MM.1S (cell line): Measurements from ENCODE around the gene C1QTNF7.

Experiments
- DNase-seq: peaks from one replicate; pipeline ENCODE4 v3.0.0-alpha.2; 2015
- H2AFZ ChIP-seq: fragments of 300-600 bp; sonication (generic); 2 replicates; pipeline ENCODE4 v1.6.0; 2016; ENCODE audit warnings: antibody characterized with exemption, low read length
- H3F3A ChIP-seq: fragments of 300-600 bp; sonication (generic); 2 replicates; pipeline ENCODE4 v1.6.1; 2016; ENCODE audit warnings: mild to moderate bottlenecking, antibody characterized with exemption, low read length, moderate library complexity, mixed read lengths; ENCODE audit not compliant: insufficient read depth
- H3K27ac ChIP-seq: fragments of 300-600 bp; sonication (generic); 2 replicates; pipeline ENCODE4 v1.5.1; 2016; ENCODE audit warnings: mild to moderate bottlenecking, low read length
- H3K27me3 ChIP-seq: fragments of 300-600 bp; sonication (generic); replicated peaks from 2 replicates; pipeline ENCODE4 v1.6.0; 2016; ENCODE audit warnings: low read length; ENCODE audit not compliant: insufficient read depth
- H3K36me3 ChIP-seq: fragments of 300-600 bp; sonication (generic); replicated peaks from 2 replicates; pipeline ENCODE4 v1.6.1; 2016; ENCODE audit warnings: mild to moderate bottlenecking, low read length, mixed read lengths; ENCODE audit not compliant: insufficient read depth
- H3K4me1 ChIP-seq: fragments of 300-600 bp; sonication (generic); 2 replicates; pipeline ENCODE4 v1.6.1; 2016; ENCODE audit warnings: low read length, mixed read lengths
- H3K4me2 ChIP-seq: fragments of 300-600 bp; sonication (generic); 2 replicates; pipeline ENCODE4 v1.6.0; 2016; ENCODE audit warnings: low read depth, low read length
- H3K4me3 ChIP-seq: fragments of 300-600 bp; sonication (generic); 2 replicates; pipeline ENCODE4 v1.5.1; 2016; ENCODE audit warnings: low read length, mixed read lengths
- H3K79me2 ChIP-seq: fragments of 300-600 bp; sonication (generic); 2 replicates; pipeline ENCODE4 v1.6.1; 2016; ENCODE audit warnings: mixed run types, low read length, mixed read lengths
- H3K9ac ChIP-seq: fragments of 300-600 bp; sonication (generic); 2 replicates; pipeline ENCODE4 v1.6.1; 2016; ENCODE audit warnings: low read length, mixed read lengths
- H3K9me2 ChIP-seq: fragments of 300-600 bp; sonication (generic); replicated peaks from 2 replicates; pipeline ENCODE4 v1.6.1; 2016; ENCODE audit warnings: mild to moderate bottlenecking, low read length, mixed read lengths; ENCODE audit not compliant: insufficient read depth
- H3K9me3 ChIP-seq: fragments of 300-600 bp; sonication (generic); replicated peaks from 2 replicates; pipeline ENCODE4 v1.6.1; 2016; ENCODE audit warnings: mild to moderate bottlenecking, low read length, mixed read lengths; ENCODE audit not compliant: insufficient read depth
- H4K20me1 ChIP-seq: fragments of 300-600 bp; sonication (generic); 2 replicates; pipeline ENCODE4 v1.6.1; 2016; ENCODE audit warnings: mild to moderate bottlenecking, low read length, moderate library complexity, mixed read lengths; ENCODE audit not compliant: insufficient read depth
- CTCF ChIP-seq: fragments of 300-600 bp; sonication (generic); IDR thresholded peaks from 2 replicates; pipeline ENCODE4 v1.5.1; 2016; ENCODE audit warnings: antibody characterized with exemption, low read length, mixed read lengths
- EZH2 ChIP-seq: fragments of 300-600 bp; sonication (generic); optimal IDR thresholded peaks from 2 replicates; pipeline ENCODE3; 2017; ENCODE audit warnings: low read depth, mild to moderate bottlenecking, antibody characterized with exemption, low read length, mixed read lengths
- EZH2phosphoT487 ChIP-seq: fragments of 300-600 bp; sonication (generic); IDR thresholded peaks from 2 replicates; pipeline ENCODE4 v1.6.1; 2018; ENCODE audit warnings: antibody characterized with exemption, low read length

The C1QTNF7 gene

GRCh38 chr4:15413623-15414019, 14.2 kb upstream of the C1QTNF7 start:
- TF ChIP-seq EZH2 (no peak), CTCF (no peak), EZH2phosphoT487 (no peak)
- no peaks in the 10 kb centered on the region for H3K27me3 ChIP-seq
- H3F3A ChIP-seq, result no peaks in the 10 kb centered on the region
- H3K4me1 ChIP-seq, result peaks cover 10% of the 10 kb centered on the region
- DNase-seq, result no peak
- H3K27ac ChIP-seq, result no peak overlapping the region
- H4K20me1 ChIP-seq, result no peaks in the 10 kb centered on the region
- H2AFZ ChIP-seq, result no peak overlapping the region
- H3K9me2 ChIP-seq, result no peaks in the 10 kb centered on the region
- no peaks in the 10 kb centered on the region for H3K36me3 ChIP-seq
- no peaks in the 10 kb centered on the region for H3K79me2 ChIP-seq
- H3K9me3 ChIP-seq, result no peaks in the 10 kb centered on the region
- H3K9ac ChIP-seq, result no peak overlapping the region
- H3K4me2 ChIP-seq, result no peak overlapping the region
- no peak overlapping the region for H3K4me3 ChIP-seq

GRCh38 chr4:15414551-15415091, 13.2 kb upstream of the C1QTNF7 start:
- Histone ChIP-seq H3K27ac (no peak overlapping the region), H3K9me2 (no peaks in the 10 kb centered on the region), H3K27me3 (no peaks in the 10 kb centered on the region), H2AFZ (no peak overlapping the region), H3K79me2 (no peaks in the 10 kb centered on the region), H3K36me3 (no peaks in the 10 kb centered on the region), H3K4me1 (peaks cover 10% of the 10 kb centered on the region), H4K20me1 (no peaks in the 10 kb centered on the region), H3K4me2 (no peak overlapping the region), H3F3A (no peaks in the 10 kb centered on the region), H3K9me3 (no peaks in the 10 kb centered on the region), H3K9ac (no peak overlapping the region), H3K4me3 (no peak overlapping the region)
- no peak for DNase-seq
- no peak for TF ChIP-seq CTCF
- TF ChIP-seq EZH2, result no peak
- TF ChIP-seq EZH2phosphoT487, result no peak

GRCh38 chr4:15416357-15417232, 11.2 kb upstream of the C1QTNF7 start:
- Histone ChIP-seq H3K27me3 (no peaks in the 10 kb centered on the region), H3K27ac (no peak overlapping the region), H3F3A (no peaks in the 10 kb centered on the region), H3K9ac (no peak overlapping the region), H2AFZ (no peak overlapping the region), H3K36me3 (no peaks in the 10 kb centered on the region), H3K9me2 (no peaks in the 10 kb centered on the region), H4K20me1 (no peaks in the 10 kb centered on the region), H3K4me3 (no peak overlapping the region), H3K4me2 (no peak overlapping the region), H3K4me1 (no peaks in the 10 kb centered on the region), H3K9me3 (no peaks in the 10 kb centered on the region), H3K79me2 (no peaks in the 10 kb centered on the region)
- no peak for DNase-seq
- TF ChIP-seq CTCF (no peak), EZH2phosphoT487 (no peak), EZH2 (no peak)
